ENCODE measurements around the gene EPB41L4A. TPM values are rescaled to one million over a fixed set of nuclear protein-coding genes. Genes with fewer than 3 reads are reported as not detected.

Gene EPB41L4A
- polyA plus RNA-seq, 1 donor from 2014 or later: 7.4 TPM

GRCh38 chr5:112121258-112121657 lies 297.8 kb downstream of the EPB41L4A start:
- no peaks in the 10 kb centered on the region for H3K79me2 ChIP-seq (replicated peaks; ENCODE audit: insufficient read depth, low read length)

GRCh38 chr5:112119969-112120368 lies 299.1 kb downstream of the EPB41L4A start:
- no peaks in the 10 kb centered on the region for H3K79me2 ChIP-seq (replicated peaks; ENCODE audit: insufficient read depth, low read length)
- H3K9me3 ChIP-seq (ENCODE audit: low read length): no peaks in the 10 kb centered on the region
- no peaks in the 10 kb centered on the region for H3F3A ChIP-seq (ENCODE audit: insufficient read depth, low read length, poor library complexity, severe bottlenecking)
- no peak overlapping the region for H2AFZ ChIP-seq (ENCODE audit: low read depth, low read length)
- no peaks in the 10 kb centered on the region for H4K20me1 ChIP-seq (ENCODE audit: insufficient read depth)
- H3K36me3 ChIP-seq (ENCODE audit: insufficient read depth, low read length): no peaks in the 10 kb centered on the region
- H3K4me3 ChIP-seq (ENCODE audit: low read length): no peak overlapping the region
- H3K9ac ChIP-seq (ENCODE audit: low read length): no peak overlapping the region
- H3K27ac ChIP-seq (ENCODE audit: low read length): no peak overlapping the region
- TF ChIP-seq EP300 (conservative IDR thresholded peaks at IDR 0.05; ENCODE audit: poor library complexity, severe bottlenecking) (no peak), RAD21 (conservative IDR thresholded peaks at IDR 0.05) (no peak), SMC3 (conservative IDR thresholded peaks at IDR 0.05; ENCODE audit: poor library complexity) (no peak), POLR2AphosphoS5 (IDR thresholded peaks at IDR 0.05) (no peak), EZH2 (IDR thresholded peaks at IDR 0.05; ENCODE audit: borderline replicate concordance, insufficient read depth, low read length, poor library complexity, severe bottlenecking) (no peak), TAF1 (IDR thresholded peaks at IDR 0.05; ENCODE audit: low read depth) (no peak), MXI1 (conservative IDR thresholded peaks at IDR 0.05; ENCODE audit: poor library complexity, severe bottlenecking) (no peak)
- TF ChIP-seq, protein P1, sequence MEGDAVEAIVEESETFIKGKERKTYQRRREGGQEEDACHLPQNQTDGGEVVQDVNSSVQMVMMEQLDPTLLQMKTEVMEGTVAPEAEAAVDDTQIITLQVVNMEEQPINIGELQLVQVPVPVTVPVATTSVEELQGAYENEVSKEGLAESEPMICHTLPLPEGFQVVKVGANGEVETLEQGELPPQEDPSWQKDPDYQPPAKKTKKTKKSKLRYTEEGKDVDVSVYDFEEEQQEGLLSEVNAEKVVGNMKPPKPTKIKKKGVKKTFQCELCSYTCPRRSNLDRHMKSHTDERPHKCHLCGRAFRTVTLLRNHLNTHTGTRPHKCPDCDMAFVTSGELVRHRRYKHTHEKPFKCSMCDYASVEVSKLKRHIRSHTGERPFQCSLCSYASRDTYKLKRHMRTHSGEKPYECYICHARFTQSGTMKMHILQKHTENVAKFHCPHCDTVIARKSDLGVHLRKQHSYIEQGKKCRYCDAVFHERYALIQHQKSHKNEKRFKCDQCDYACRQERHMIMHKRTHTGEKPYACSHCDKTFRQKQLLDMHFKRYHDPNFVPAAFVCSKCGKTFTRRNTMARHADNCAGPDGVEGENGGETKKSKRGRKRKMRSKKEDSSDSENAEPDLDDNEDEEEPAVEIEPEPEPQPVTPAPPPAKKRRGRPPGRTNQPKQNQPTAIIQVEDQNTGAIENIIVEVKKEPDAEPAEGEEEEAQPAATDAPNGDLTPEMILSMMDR (IDR thresholded peaks at IDR 0.05; ENCODE audit: poor library complexity, severe bottlenecking): no peak
- TF ChIP-seq, protein P2, sequence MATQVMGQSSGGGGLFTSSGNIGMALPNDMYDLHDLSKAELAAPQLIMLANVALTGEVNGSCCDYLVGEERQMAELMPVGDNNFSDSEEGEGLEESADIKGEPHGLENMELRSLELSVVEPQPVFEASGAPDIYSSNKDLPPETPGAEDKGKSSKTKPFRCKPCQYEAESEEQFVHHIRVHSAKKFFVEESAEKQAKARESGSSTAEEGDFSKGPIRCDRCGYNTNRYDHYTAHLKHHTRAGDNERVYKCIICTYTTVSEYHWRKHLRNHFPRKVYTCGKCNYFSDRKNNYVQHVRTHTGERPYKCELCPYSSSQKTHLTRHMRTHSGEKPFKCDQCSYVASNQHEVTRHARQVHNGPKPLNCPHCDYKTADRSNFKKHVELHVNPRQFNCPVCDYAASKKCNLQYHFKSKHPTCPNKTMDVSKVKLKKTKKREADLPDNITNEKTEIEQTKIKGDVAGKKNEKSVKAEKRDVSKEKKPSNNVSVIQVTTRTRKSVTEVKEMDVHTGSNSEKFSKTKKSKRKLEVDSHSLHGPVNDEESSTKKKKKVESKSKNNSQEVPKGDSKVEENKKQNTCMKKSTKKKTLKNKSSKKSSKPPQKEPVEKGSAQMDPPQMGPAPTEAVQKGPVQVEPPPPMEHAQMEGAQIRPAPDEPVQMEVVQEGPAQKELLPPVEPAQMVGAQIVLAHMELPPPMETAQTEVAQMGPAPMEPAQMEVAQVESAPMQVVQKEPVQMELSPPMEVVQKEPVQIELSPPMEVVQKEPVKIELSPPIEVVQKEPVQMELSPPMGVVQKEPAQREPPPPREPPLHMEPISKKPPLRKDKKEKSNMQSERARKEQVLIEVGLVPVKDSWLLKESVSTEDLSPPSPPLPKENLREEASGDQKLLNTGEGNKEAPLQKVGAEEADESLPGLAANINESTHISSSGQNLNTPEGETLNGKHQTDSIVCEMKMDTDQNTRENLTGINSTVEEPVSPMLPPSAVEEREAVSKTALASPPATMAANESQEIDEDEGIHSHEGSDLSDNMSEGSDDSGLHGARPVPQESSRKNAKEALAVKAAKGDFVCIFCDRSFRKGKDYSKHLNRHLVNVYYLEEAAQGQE (IDR thresholded peaks at IDR 0.05; ENCODE audit: borderline replicate concordance): no peak
- no peaks in the 10 kb centered on the region for H3K9me2 ChIP-seq (ENCODE audit: insufficient read depth, low read length)
- H3K27me3 ChIP-seq (ENCODE audit: insufficient read depth, low read depth, low read length): no peaks in the 10 kb centered on the region
- no peak overlapping the region for H3K4me2 ChIP-seq (ENCODE audit: low read length)

More at GRCh38 chr5:112121258-112121657, 297.8 kb downstream of the EPB41L4A start:
- no peak for TF ChIP-seq EP300 (conservative IDR thresholded peaks at IDR 0.05; ENCODE audit: poor library complexity, severe bottlenecking)
- no peak for TF ChIP-seq MXI1 (conservative IDR thresholded peaks at IDR 0.05; ENCODE audit: poor library complexity, severe bottlenecking)
- TF ChIP-seq RAD21 (conservative IDR thresholded peaks at IDR 0.05): no peak
- TF ChIP-seq, protein P2 (IDR thresholded peaks at IDR 0.05; ENCODE audit: borderline replicate concordance): no peak
- no peak for TF ChIP-seq POLR2AphosphoS5 (IDR thresholded peaks at IDR 0.05)
- no peak for TF ChIP-seq EZH2 (IDR thresholded peaks at IDR 0.05; ENCODE audit: borderline replicate concordance, insufficient read depth, low read length, poor library complexity, severe bottlenecking)
- TF ChIP-seq, protein P1 (IDR thresholded peaks at IDR 0.05; ENCODE audit: poor library complexity, severe bottlenecking): no peak
- TF ChIP-seq SMC3 (conservative IDR thresholded peaks at IDR 0.05; ENCODE audit: poor library complexity): no peak
- TF ChIP-seq TAF1 (IDR thresholded peaks at IDR 0.05; ENCODE audit: low read depth): no peak
- H3K9me2 ChIP-seq (ENCODE audit: insufficient read depth, low read length): no peaks in the 10 kb centered on the region
- H3K36me3 ChIP-seq (ENCODE audit: insufficient read depth, low read length): no peaks in the 10 kb centered on the region
- H3F3A ChIP-seq (ENCODE audit: insufficient read depth, low read length, poor library complexity, severe bottlenecking): no peaks in the 10 kb centered on the region
- no peak overlapping the region for H3K9ac ChIP-seq (ENCODE audit: low read length)
- no peak overlapping the region for H2AFZ ChIP-seq (ENCODE audit: low read depth, low read length)
- no peaks in the 10 kb centered on the region for H3K27me3 ChIP-seq (ENCODE audit: insufficient read depth, low read depth, low read length)
- H3K4me3 ChIP-seq (ENCODE audit: low read length): no peak overlapping the region
- no peaks in the 10 kb centered on the region for H3K9me3 ChIP-seq (ENCODE audit: low read length)
- no peak overlapping the region for H3K4me2 ChIP-seq (ENCODE audit: low read length)
- no peaks in the 10 kb centered on the region for H4K20me1 ChIP-seq (ENCODE audit: insufficient read depth)
- no peak overlapping the region for H3K27ac ChIP-seq (ENCODE audit: low read length)

All from neural cell (in vitro differentiated cells).